GM12865 (cell line): ENCODE measurements around the gene HES5.

ENCODE experiments used
- DNase-seq: peaks from one replicate; pipeline ENCODE4 v3.0.0; 2010; ENCODE audit warnings: low read depth
- H3K4me3 ChIP-seq: 2 replicates; pipeline ENCODE4 v1.5.1; 2011; ENCODE audit warnings: mild to moderate bottlenecking, low read depth, low read length, control low read depth
- CTCF ChIP-seq: IDR thresholded peaks from 2 replicates; pipeline ENCODE4 v1.5.1; 2011; ENCODE audit warnings: low read length, control low read depth, low read depth, inconsistent platforms; ENCODE audit not compliant: insufficient read depth; ENCODE audit errors: missing control alignments

The HES5 gene

GRCh38 chr1:2520806-2521205, 9.3 kb downstream of the HES5 start:
- DNase-seq = no peak
- TF ChIP-seq CTCF = no peak
- no peak overlapping the region for H3K4me3 ChIP-seq

GRCh38 chr1:2520206-2520605, 9.9 kb downstream of the HES5 start:
- no peak overlapping the region for H3K4me3 ChIP-seq
- no peak for TF ChIP-seq CTCF
- no peak for DNase-seq

- no peak for TF ChIP-seq CTCF
- H3K4me3 ChIP-seq = no peak overlapping the region
- DNase-seq = no peak
These were observed 10.3 kb downstream of the HES5 start for GRCh38 chr1:2519729-2520128.

GRCh38 chr1:2519029-2519685, 10.9 kb downstream of the HES5 start:
- no peak overlapping the region for H3K4me3 ChIP-seq
- TF ChIP-seq CTCF = no peak
- no peak for DNase-seq

GRCh38 chr1:2518528-2518927, 11.5 kb downstream of the HES5 start:
- TF ChIP-seq CTCF = no peak

GRCh38 chr1:2517966-2518365, 12.1 kb downstream of the HES5 start:
- DNase-seq = no peak
- H3K4me3 ChIP-seq = no peak overlapping the region
- no peak for TF ChIP-seq CTCF

More at GRCh38 chr1:2518528-2518927, 11.5 kb downstream of the HES5 start:
- no peak for DNase-seq
- no peak overlapping the region for H3K4me3 ChIP-seq

- TF ChIP-seq CTCF = no peak
- DNase-seq = no peak
- H3K4me3 ChIP-seq = no peak overlapping the region
These were observed 13.1 kb downstream of the HES5 start for GRCh38 chr1:2516946-2517345.
